ENCODE results near the gene GYG2.
A peak's percentile ranks its signal among the peaks of the same experiment; 100 is the strongest.

The GYG2 gene

GRCh38 chrX:2902841-2903240 lies 74.1 kb downstream of the GYG2 start:
- TF ChIP-seq CTCF (IDR thresholded peaks at IDR 0.05; ENCODE audit: insufficient read depth, low read length, poor library complexity, severe bottlenecking), result no peak

GRCh38 chrX:2903366-2903765 lies 74.6 kb downstream of the GYG2 start:
- no peak overlapping the region for H3K4me3 ChIP-seq (replicated peaks; ENCODE audit: low read depth, low read length)
- no peak for DNase-seq (ENCODE audit: extremely low read depth, insufficient read length)
- H3K27me3 ChIP-seq (replicated peaks; ENCODE audit: control insufficient read depth, insufficient read depth, low read length), result no peaks in the 10 kb centered on the region
- TF ChIP-seq CTCF (IDR thresholded peaks at IDR 0.05; ENCODE audit: insufficient read depth, low read length, poor library complexity, severe bottlenecking), result no peak
- no peaks in the 10 kb centered on the region for H3K36me3 ChIP-seq (ENCODE audit: control insufficient read depth, insufficient read depth, low read length)

More at GRCh38 chrX:2902841-2903240, 74.1 kb downstream of the GYG2 start:
- H3K36me3 ChIP-seq (ENCODE audit: control insufficient read depth, insufficient read depth, low read length), result no peaks in the 10 kb centered on the region
- DNase-seq (ENCODE audit: extremely low read depth, insufficient read length), result no peak
- no peak overlapping the region for H3K4me3 ChIP-seq (replicated peaks; ENCODE audit: low read depth, low read length)
- no peaks in the 10 kb centered on the region for H3K27me3 ChIP-seq (replicated peaks; ENCODE audit: control insufficient read depth, insufficient read depth, low read length)

GRCh38 chrX:2907295-2907694 lies 78.6 kb downstream of the GYG2 start:
- H3K4me3 ChIP-seq (replicated peaks; ENCODE audit: low read depth, low read length), result no peak overlapping the region
- no peak for DNase-seq (ENCODE audit: extremely low read depth, insufficient read length)
- no peak for TF ChIP-seq CTCF (IDR thresholded peaks at IDR 0.05; ENCODE audit: insufficient read depth, low read length, poor library complexity, severe bottlenecking)
- no peaks in the 10 kb centered on the region for H3K36me3 ChIP-seq (ENCODE audit: control insufficient read depth, insufficient read depth, low read length)
- no peaks in the 10 kb centered on the region for H3K27me3 ChIP-seq (replicated peaks; ENCODE audit: control insufficient read depth, insufficient read depth, low read length)

DNA sequence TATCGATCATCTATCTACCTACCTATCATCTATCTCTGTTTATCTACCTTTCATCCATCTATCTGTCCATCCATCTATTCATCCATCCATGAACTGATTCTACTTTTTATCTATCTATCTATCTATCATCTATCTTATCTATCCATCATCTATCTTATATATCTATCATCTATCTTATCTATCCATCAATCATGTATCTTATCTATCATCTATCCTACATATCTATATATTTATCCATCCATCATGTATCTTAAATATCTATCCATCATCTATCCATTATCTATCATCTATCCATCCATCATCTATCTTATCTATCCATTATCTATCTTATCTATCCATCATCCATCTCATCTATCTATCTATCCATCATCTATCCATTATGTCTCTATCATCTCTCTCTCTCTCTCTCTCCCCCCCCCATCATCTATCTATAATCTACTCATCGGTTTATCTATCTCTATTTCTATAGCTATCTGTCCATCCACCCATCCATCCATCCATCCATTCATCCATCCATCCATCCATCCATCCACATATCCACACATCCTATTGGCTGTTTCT lies 79.5 kb downstream of the GYG2 start:
- TF ChIP-seq CTCF (IDR thresholded peaks at IDR 0.05; ENCODE audit: insufficient read depth, low read length, poor library complexity, severe bottlenecking), result no peak
- Histone ChIP-seq H3K36me3 (ENCODE audit: control insufficient read depth, insufficient read depth, low read length) (no peaks in the 10 kb centered on the region), H3K4me3 (replicated peaks; ENCODE audit: low read depth, low read length) (no peak overlapping the region), H3K27me3 (replicated peaks; ENCODE audit: control insufficient read depth, insufficient read depth, low read length) (no peaks in the 10 kb centered on the region)
- no peak for DNase-seq (ENCODE audit: extremely low read depth, insufficient read length)

- DNase-seq (ENCODE audit: extremely low read depth, insufficient read length), result no peak
- H3K36me3 ChIP-seq (ENCODE audit: control insufficient read depth, insufficient read depth, low read length), result no peaks in the 10 kb centered on the region
- no peak for TF ChIP-seq CTCF (IDR thresholded peaks at IDR 0.05; ENCODE audit: insufficient read depth, low read length, poor library complexity, severe bottlenecking)
- H3K4me3 ChIP-seq (replicated peaks; ENCODE audit: low read depth, low read length), result no peak overlapping the region
- no peaks in the 10 kb centered on the region for H3K27me3 ChIP-seq (replicated peaks; ENCODE audit: control insufficient read depth, insufficient read depth, low read length)
These were observed 81.4 kb downstream of the GYG2 start for GRCh38 chrX:2910109-2910508.

DNA sequence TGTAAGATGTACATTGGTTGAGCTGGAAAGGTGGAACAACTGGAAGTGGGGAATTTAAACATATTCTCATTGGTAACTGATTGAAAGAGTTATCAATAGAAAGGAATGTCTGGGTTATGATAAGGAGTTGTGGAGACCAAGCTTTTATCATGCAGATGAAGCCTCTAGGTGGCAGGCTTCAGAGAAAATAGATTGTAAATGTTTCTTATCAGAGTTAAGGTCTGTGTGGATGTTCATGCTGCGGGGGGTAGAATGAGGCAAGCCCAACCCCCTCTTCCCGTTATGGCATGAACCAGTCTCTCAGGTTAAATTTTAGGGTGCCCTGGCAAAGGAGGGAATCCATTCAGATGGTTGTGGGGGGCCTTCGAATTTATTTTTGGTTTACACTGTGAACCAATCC lies 84.4 kb downstream of the GYG2 start:
- H3K4me3 ChIP-seq (replicated peaks; ENCODE audit: low read depth, low read length), result no peak overlapping the region
- peak; percentile 10 for TF ChIP-seq CTCF (IDR thresholded peaks at IDR 0.05; ENCODE audit: insufficient read depth, low read length, poor library complexity, severe bottlenecking)

More for the DNA sequence above, 84.4 kb downstream of the GYG2 start:
- no peaks in the 10 kb centered on the region for H3K36me3 ChIP-seq (ENCODE audit: control insufficient read depth, insufficient read depth, low read length)
- no peak for DNase-seq (ENCODE audit: extremely low read depth, insufficient read length)
- no peaks in the 10 kb centered on the region for H3K27me3 ChIP-seq (replicated peaks; ENCODE audit: control insufficient read depth, insufficient read depth, low read length)
